Thoracic aorta (tissue), 2 donors: ENCODE results near the gene MPG. TPM values are rescaled to one million over a fixed set of nuclear protein-coding genes. Genes with fewer than 3 reads are reported as not detected.
"Not testable (repeated sequence)": the region's sequence is repeated elsewhere in the genome, so short reads cannot be mapped to it uniquely, and the experiment has no call there.

ENCODE experiments used
- ATAC-seq: fragments of 150-250 bp; one replicate; pipeline ENCODE4 v1.8.0; 2017; ENCODE audit warnings: low read depth; ENCODE audit not compliant: insufficient number of reproducible peaks, low FRiP score
- DNase-seq: peaks from one replicate; pipeline ENCODE4 v3.0.0-alpha.2; 2020; ENCODE audit warnings: low spot score
- H3K27ac ChIP-seq, 2 donors: fragments of 200-600 bp; sonication (generic); 1 replicate in 1 of 2; 2 replicates in 1 of 2; pipeline ENCODE4 v1.5.1; 2016; ENCODE audit warnings: mild to moderate bottlenecking in 2 of 2, moderate library complexity in 2 of 2
- H3K27me3 ChIP-seq: fragments of 200-600 bp; sonication (generic); replicated peaks from 2 replicates; pipeline ENCODE4 v1.6.0; 2016; ENCODE audit warnings: mild to moderate bottlenecking; ENCODE audit not compliant: insufficient read depth
- H3K36me3 ChIP-seq: fragments of 200-600 bp; sonication (generic); one replicate; pipeline ENCODE4 v1.5.1; 2016
- H3K4me1 ChIP-seq, 2 donors: fragments of 200-600 bp; sonication (generic); 1 replicate in 1 of 2; 2 replicates in 1 of 2; pipeline versions ENCODE4 v1.5.1 to v1.6.0; 2016; ENCODE audit warnings: low read depth in 2 of 2, mild to moderate bottlenecking in 1 of 2; ENCODE audit not compliant: control insufficient read depth in 1 of 2
- H3K4me3 ChIP-seq: fragments of 200-600 bp; sonication (generic); 2 replicates; pipeline ENCODE4 v1.5.1; 2016; ENCODE audit warnings: mild to moderate bottlenecking
- H3K9me3 ChIP-seq: fragments of 200-600 bp; sonication (generic); 2 replicates; pipeline ENCODE4 v1.5.1; 2016
- total RNA-seq, 2 donors: library from RNA; depleted of rRNA; stranded (reverse); fragments of >200 nt; gene quantifications; one replicate each; pipeline versions ENCODE4 v1.1.0 to v1.2.3, GENCODE V29; 2016
- TF ChIP-seq, protein P1 (sequence below): fragments of 200-600 bp; sonication (generic); IDR thresholded peaks from one replicate; pipeline ENCODE4 v1.5.1; 2019; ENCODE audit warnings: antibody characterized with exemption

The MPG gene
- total RNA-seq, result 100 to 1,000 TPM in 1 of 2 donors, 10 to 100 TPM in 1; 93.1 to 202 TPM

- TF ChIP-seq, protein P1, sequence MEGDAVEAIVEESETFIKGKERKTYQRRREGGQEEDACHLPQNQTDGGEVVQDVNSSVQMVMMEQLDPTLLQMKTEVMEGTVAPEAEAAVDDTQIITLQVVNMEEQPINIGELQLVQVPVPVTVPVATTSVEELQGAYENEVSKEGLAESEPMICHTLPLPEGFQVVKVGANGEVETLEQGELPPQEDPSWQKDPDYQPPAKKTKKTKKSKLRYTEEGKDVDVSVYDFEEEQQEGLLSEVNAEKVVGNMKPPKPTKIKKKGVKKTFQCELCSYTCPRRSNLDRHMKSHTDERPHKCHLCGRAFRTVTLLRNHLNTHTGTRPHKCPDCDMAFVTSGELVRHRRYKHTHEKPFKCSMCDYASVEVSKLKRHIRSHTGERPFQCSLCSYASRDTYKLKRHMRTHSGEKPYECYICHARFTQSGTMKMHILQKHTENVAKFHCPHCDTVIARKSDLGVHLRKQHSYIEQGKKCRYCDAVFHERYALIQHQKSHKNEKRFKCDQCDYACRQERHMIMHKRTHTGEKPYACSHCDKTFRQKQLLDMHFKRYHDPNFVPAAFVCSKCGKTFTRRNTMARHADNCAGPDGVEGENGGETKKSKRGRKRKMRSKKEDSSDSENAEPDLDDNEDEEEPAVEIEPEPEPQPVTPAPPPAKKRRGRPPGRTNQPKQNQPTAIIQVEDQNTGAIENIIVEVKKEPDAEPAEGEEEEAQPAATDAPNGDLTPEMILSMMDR, result no peak
- Histone ChIP-seq H3K4me3 (peak within 1 kb of the TSS; percentile 76), H3K27me3 (no peaks in the 10 kb centered on the region), H3K9me3 (no peaks in the 10 kb centered on the region), H3K27ac (peak within 1 kb of the TSS; percentile 95 to 98), H3K4me1 (peaks cover 29 to 78% of the 10 kb centered on the region in 2 donors), H3K36me3 (peaks cover 4% of the 10 kb centered on the region)
- DNase-seq (no peak), ATAC-seq (peak; percentile 61)
Measured at GRCh38 chr16:77807-78443, at the start of gene MPG. TSS of gene MPG (plus strand) at chr16:78225. CDS start at chr16:78310, 85 bp downstream.

GRCh38 chr16:30627-31026 lies 47.4 kb upstream of the MPG start:
- H3K9me3 ChIP-seq, ATAC-seq, H3K27me3 ChIP-seq, H3K27ac ChIP-seq, DNase-seq, H3K36me3 ChIP-seq, H3K4me1 ChIP-seq, H3K4me3 ChIP-seq: not testable (repeated sequence)

- not testable (repeated sequence) for H3K36me3 ChIP-seq, H3K4me3 ChIP-seq, H3K4me1 ChIP-seq, H3K9me3 ChIP-seq, ATAC-seq, DNase-seq, H3K27ac ChIP-seq, H3K27me3 ChIP-seq
Measured at GRCh38 chr16:33154-33876, 44.7 kb upstream of the MPG start.

- TF ChIP-seq, protein P1, result no peak
- no peaks in the 10 kb centered on the region for H3K27me3 ChIP-seq
- no peak overlapping the region for H3K27ac ChIP-seq
- H3K36me3 ChIP-seq, result no peaks in the 10 kb centered on the region
- no peaks in the 10 kb centered on the region for H3K9me3 ChIP-seq
- no peak for DNase-seq
- no peak for ATAC-seq
- no peak overlapping the region for H3K4me3 ChIP-seq
- no peaks in the 10 kb centered on the region for H3K4me1 ChIP-seq
Measured at GRCh38 chr16:33877-34647, 44.0 kb upstream of the MPG start.

GRCh38 chr16:34648-34987 lies 43.4 kb upstream of the MPG start:
- ATAC-seq (no peak), DNase-seq (no peak)
- no peak overlapping the region for H3K27ac ChIP-seq
- H3K27me3 ChIP-seq, result no peaks in the 10 kb centered on the region
- no peaks in the 10 kb centered on the region for H3K9me3 ChIP-seq
- TF ChIP-seq, protein P1, result no peak
- H3K4me1 ChIP-seq, result no peaks in the 10 kb centered on the region
- no peak overlapping the region for H3K4me3 ChIP-seq
- no peaks in the 10 kb centered on the region for H3K36me3 ChIP-seq
